Nephron (organoid): Measurements from ENCODE around the gene MX1.

Experiments used
- H3K27ac Mint-ChIP-seq, 3 experiments: 2 replicates each; pipeline ENCODE4 v1.8.0; 2020; ENCODE audit warnings: mixed read lengths in 3 of 3, mild to moderate bottlenecking in 2 of 3, moderate library complexity in 1 of 3
- H3K27me3 Mint-ChIP-seq: 2 replicates; pipeline ENCODE4 v1.8.0; 2021; ENCODE audit warnings: low read depth, mild to moderate bottlenecking, moderate library complexity, mixed read lengths
- H3K36me3 Mint-ChIP-seq: 2 replicates; pipeline ENCODE4 v1.8.0; 2020; ENCODE audit warnings: low read depth, mixed read lengths
- H3K4me1 Mint-ChIP-seq: 2 replicates; pipeline ENCODE4 v1.8.0; 2020; ENCODE audit warnings: mixed read lengths
- H3K4me3 Mint-ChIP-seq, 3 experiments: 2 replicates each; pipeline ENCODE4 v1.8.0; 2020; ENCODE audit warnings: mild to moderate bottlenecking in 3 of 3, mixed read lengths in 3 of 3, moderate library complexity in 2 of 3
- H3K9me3 Mint-ChIP-seq: 2 replicates; pipeline ENCODE4 v1.8.0; 2020; ENCODE audit warnings: mixed read lengths
- CTCF ChIP-seq, 3 experiments: fragments of 200-600 bp; sonication (generic); IDR thresholded peaks; one replicate each; pipeline ENCODE4 v1.5.0; 2021; ENCODE audit warnings: antibody characterized with exemption in 3 of 3; ENCODE audit not compliant: unreplicated experiment in 3 of 3

MX1 gene

GRCh38 chr21:41402796-41403195, 23.2 kb upstream of the MX1 start:
- no peak overlapping the region for H3K27ac Mint-ChIP-seq
- no peaks in the 10 kb centered on the region for H3K36me3 Mint-ChIP-seq
- H3K9me3 Mint-ChIP-seq, result no peaks in the 10 kb centered on the region
- no peaks in the 10 kb centered on the region for H3K27me3 Mint-ChIP-seq
- H3K4me1 Mint-ChIP-seq, result no peaks in the 10 kb centered on the region
- no peak for TF ChIP-seq CTCF (IDR thresholded peaks at IDR 0.05; ENCODE audit: unreplicated experiment in 3 of 3)
- H3K4me3 Mint-ChIP-seq, result no peak overlapping the region

- Mint-ChIP-seq H3K4me1 (no peaks in the 10 kb centered on the region), H3K4me3 (no peak overlapping the region), H3K27ac (no peak overlapping the region), H3K9me3 (no peaks in the 10 kb centered on the region), H3K27me3 (peaks cover 5% of the 10 kb centered on the region), H3K36me3 (no peaks in the 10 kb centered on the region)
- no peak for TF ChIP-seq CTCF (IDR thresholded peaks at IDR 0.05; ENCODE audit: unreplicated experiment in 3 of 3)
Observed at GRCh38 chr21:41403331-41403730, 22.7 kb upstream of the MX1 start.

GRCh38 chr21:41403966-41404365, 22.1 kb upstream of the MX1 start:
- no peak for TF ChIP-seq CTCF (IDR thresholded peaks at IDR 0.05; ENCODE audit: unreplicated experiment in 3 of 3)
- Mint-ChIP-seq H3K9me3 (no peaks in the 10 kb centered on the region), H3K4me3 (no peak overlapping the region), H3K27me3 (peaks cover 9% of the 10 kb centered on the region), H3K4me1 (no peaks in the 10 kb centered on the region), H3K36me3 (no peaks in the 10 kb centered on the region), H3K27ac (no peak overlapping the region)

- H3K9me3 Mint-ChIP-seq, result no peaks in the 10 kb centered on the region
- peaks cover under 1% of the 10 kb centered on the region for H3K4me1 Mint-ChIP-seq
- peaks cover 13% of the 10 kb centered on the region for H3K27me3 Mint-ChIP-seq
- H3K4me3 Mint-ChIP-seq, result no peak overlapping the region
- H3K27ac Mint-ChIP-seq, result no peak overlapping the region
- H3K36me3 Mint-ChIP-seq, result no peaks in the 10 kb centered on the region
- TF ChIP-seq CTCF (IDR thresholded peaks at IDR 0.05; ENCODE audit: unreplicated experiment in 3 of 3), result no peak
Observed at GRCh38 chr21:41405321-41405720, 20.7 kb upstream of the MX1 start.

GRCh38 chr21:41406340-41406739, 19.7 kb upstream of the MX1 start:
- H3K9me3 Mint-ChIP-seq, result peaks cover 2% of the 10 kb centered on the region
- no peak overlapping the region for H3K27ac Mint-ChIP-seq
- no peak for TF ChIP-seq CTCF (IDR thresholded peaks at IDR 0.05; ENCODE audit: unreplicated experiment in 3 of 3)
- no peak overlapping the region for H3K4me3 Mint-ChIP-seq
- peaks cover 14% of the 10 kb centered on the region for H3K27me3 Mint-ChIP-seq
- H3K36me3 Mint-ChIP-seq, result no peaks in the 10 kb centered on the region
- H3K4me1 Mint-ChIP-seq, result peaks cover 7% of the 10 kb centered on the region

- Mint-ChIP-seq H3K36me3 (no peaks in the 10 kb centered on the region), H3K4me3 (no peak overlapping the region), H3K27ac (no peak overlapping the region), H3K27me3 (peaks cover 17% of the 10 kb centered on the region), H3K9me3 (peaks cover 5% of the 10 kb centered on the region), H3K4me1 (peaks cover 12% of the 10 kb centered on the region)
- no peak for TF ChIP-seq CTCF (IDR thresholded peaks at IDR 0.05; ENCODE audit: unreplicated experiment in 3 of 3)
Observed at GRCh38 chr21:41407541-41408460, 18.2 kb upstream of the MX1 start.
